Small intestine (tissue), 7 donors: ENCODE data around the gene ARHGDIA. TPM values are rescaled to one million over a fixed set of nuclear protein-coding genes. Genes with fewer than 3 reads are reported as not detected.

Source experiments
- DNase-seq, 2 donors: peaks; one replicate each; pipeline versions ENCODE4 v3.0.0 to v3.0.0-alpha.2; 2013
- FAIRE-seq: peaks from 2 replicates; lab custom pipeline; 2012; peaks lifted over from hg19 to GRCh38; lab: Jason Lieb, UNC
- H3K27ac ChIP-seq, 3 donors: one replicate each; pipeline ENCODE4 v1.5.1; 2013; ENCODE audit warnings: low read length in 2 of 3, mild to moderate bottlenecking in 2 of 3, control low read depth in 1 of 3, inconsistent platforms in 1 of 3, low read depth in 1 of 3, moderate library complexity in 1 of 3
- H3K27me3 ChIP-seq, 3 donors: one replicate each; pipeline ENCODE4 v1.6.1; 2013; ENCODE audit warnings: low read length in 3 of 3, inconsistent platforms in 1 of 3; ENCODE audit not compliant: control insufficient read depth in 3 of 3, insufficient read depth in 3 of 3
- H3K36me3 ChIP-seq, 3 donors: one replicate each; pipeline ENCODE4 v1.6.1; 2013; ENCODE audit warnings: low read length in 3 of 3, inconsistent platforms in 1 of 3, low read depth in 1 of 3, mild to moderate bottlenecking in 1 of 3, moderate library complexity in 1 of 3; ENCODE audit not compliant: control insufficient read depth in 3 of 3, insufficient read depth in 2 of 3
- H3K4me1 ChIP-seq, 3 donors: one replicate each; pipeline ENCODE4 v1.6.1; 2013; ENCODE audit warnings: low read length in 2 of 3, inconsistent platforms in 1 of 3, low read depth in 1 of 3, mild to moderate bottlenecking in 1 of 3, moderate library complexity in 1 of 3; ENCODE audit not compliant: control insufficient read depth in 3 of 3, insufficient read depth in 2 of 3
- H3K4me3 ChIP-seq, 3 donors: one replicate each; pipeline ENCODE4 v1.5.1; 2013; ENCODE audit warnings: low read length in 3 of 3, control low read depth in 1 of 3, inconsistent platforms in 1 of 3, low read depth in 1 of 3, mild to moderate bottlenecking in 1 of 3, moderate library complexity in 1 of 3
- H3K9me3 ChIP-seq, 2 donors: one replicate each; pipeline ENCODE4 v1.6.1; 2013; ENCODE audit warnings: low read depth in 1 of 2, low read length in 1 of 2; ENCODE audit not compliant: control insufficient read depth in 2 of 2, insufficient read depth in 1 of 2
- WGBS, 3 donors: extraction: QIAGEN DNeasy Blood & Tissue Kit; methylation state at CpG; one replicate each; pipeline ENCODE4 v1.1.7; 2013; 5-methylcytosine and 5-hydroxymethylcytosine counted together
- polyA plus RNA-seq, 4 donors: library from polyadenylated mRNA; stranded (reverse) in 3 of 4; unstranded in 1 of 4; fragments of 200-250 nt in 3 of 4; fragments of 120-200 nt in 1 of 4; gene quantifications; one replicate each; pipeline versions ENCODE4 v1.2.1 to v1.2.3, GENCODE V29; 2013
- donor health status: healthy with polysubstance abuse.
- donor health status: control.
- donor health status: control.
- donor health status: Bipolar disorder and iron deficiency.
- donor health status: healthy.

Gene ARHGDIA
- polyA plus RNA-seq, 4 donors, result 190 to 411 (median 341) TPM

DNA sequence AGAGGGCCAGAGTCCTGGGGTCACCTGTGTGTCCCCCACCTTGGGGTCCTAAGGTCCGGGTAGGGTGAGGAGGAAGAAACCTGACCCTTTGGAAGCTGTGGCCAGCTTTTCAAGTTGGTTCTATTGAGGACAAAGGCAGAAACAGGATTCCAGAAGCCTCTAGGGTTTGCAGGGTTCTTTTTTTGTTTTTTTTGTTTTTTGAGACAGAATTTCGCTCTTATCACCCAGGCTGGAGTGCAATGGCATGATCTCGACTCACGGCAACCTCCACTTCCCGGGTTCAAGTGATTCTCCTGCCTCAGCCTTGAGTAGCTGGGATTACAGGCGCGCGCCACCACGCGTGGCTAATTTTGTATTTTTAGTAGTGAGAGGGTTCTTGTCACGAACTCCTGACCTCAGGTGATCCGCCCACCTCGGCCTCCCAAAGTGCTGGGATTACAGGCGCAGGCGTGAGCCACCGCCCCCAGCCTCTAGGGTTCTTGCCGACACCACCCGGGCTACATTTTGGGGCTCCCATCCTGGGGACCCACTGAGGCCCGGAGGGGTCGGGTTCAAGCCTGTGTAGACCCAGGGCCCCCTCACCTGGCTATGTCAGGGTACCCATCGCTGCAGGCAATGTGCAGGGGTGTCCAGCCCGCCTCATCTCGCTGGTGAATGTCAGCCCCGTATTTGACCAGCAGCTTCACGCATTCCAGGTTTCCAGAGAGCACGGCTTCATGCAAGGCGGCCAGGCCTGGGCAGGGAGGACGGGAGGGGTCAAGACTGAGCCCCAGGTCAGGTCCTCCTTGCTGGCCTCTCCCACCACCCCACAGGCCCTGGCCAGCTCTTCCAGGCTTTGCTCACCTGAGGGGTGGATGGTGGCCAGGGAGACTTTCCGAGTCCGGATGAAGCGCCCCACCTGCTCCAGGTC, 37.0 kb downstream of the ARHGDIA start:
- WGBS, 3 donors, result 76 to 84% (median 83%) methylated on average over 29 to 31 of the region's 31 CpGs
- no peak for FAIRE-seq

DNA sequence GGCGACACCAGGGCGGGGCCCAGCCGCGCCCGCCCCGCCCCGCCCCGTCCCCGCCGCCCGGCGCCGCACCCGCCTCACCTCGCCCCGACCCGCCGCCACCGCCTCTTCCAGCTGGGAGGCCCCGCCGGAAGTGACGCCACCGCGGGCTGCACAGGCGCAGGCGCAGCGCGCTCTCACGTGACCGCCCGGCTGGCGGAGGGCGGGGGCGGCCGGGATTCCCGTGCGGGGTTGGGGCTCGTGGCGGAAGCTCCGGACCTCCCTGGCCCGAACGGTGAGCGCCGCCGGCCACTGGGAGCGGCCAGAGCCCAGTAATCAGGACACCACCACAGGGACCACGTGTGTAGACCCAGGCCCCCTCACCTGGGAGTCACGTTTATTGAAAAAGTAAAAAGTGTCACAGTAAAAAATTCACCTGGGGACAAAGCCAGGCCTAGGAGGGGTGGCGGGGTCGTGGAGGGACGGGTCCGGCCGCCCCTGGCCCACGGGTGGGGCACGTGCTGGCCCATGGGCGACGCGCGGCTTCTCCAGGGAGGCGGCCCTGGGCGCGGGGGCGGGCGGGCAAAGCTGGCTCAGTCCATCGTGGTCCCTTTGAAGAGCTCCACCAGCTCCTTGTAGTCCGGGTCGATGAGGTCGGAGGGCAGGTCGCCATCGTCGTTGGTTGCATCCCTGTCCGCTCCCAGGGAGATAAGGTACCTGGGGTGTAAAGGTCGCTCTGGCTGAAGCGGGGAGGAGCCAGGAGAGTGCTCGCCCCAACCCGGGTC, 37.8 kb downstream of the ARHGDIA start, which contains the start of gene MCRIP1:
TSS of gene MCRIP1 (minus strand) at position 132 of the 761 bp plus-strand sequence. CDS start 8,785 bp downstream, outside the sequence.
- Histone ChIP-seq H3K27me3 (no peaks in the 10 kb centered on the region), H3K27ac (peak within 1 kb of the TSS; percentile 98 to 99 (median 98)), H3K4me3 (peak within 1 kb of the TSS; percentile 61 to 91 (median 67)), H3K9me3 (no peaks in the 10 kb centered on the region), H3K36me3 (peaks cover 0 to 16% (median 0%) of the 10 kb centered on the region in 3 donors), H3K4me1 (peaks cover 0 to 19% (median 4%) of the 10 kb centered on the region in 3 donors)
- WGBS, 3 donors, result 1% methylated on average over 37 to 76 of the region's 76 CpGs
- FAIRE-seq (no peak), DNase-seq (peak; percentile 94 to 98)

More for the DNA sequence above, 37.0 kb downstream of the ARHGDIA start:
- Histone ChIP-seq H3K27me3 (no peaks in the 10 kb centered on the region), H3K4me3 (peak overlapping the region in 2 of 3 donors; percentile 61 to 91), H3K27ac (peak overlapping the region; percentile 98 to 99 (median 98)), H3K9me3 (no peaks in the 10 kb centered on the region), H3K4me1 (peaks cover 0 to 19% (median 4%) of the 10 kb centered on the region in 3 donors), H3K36me3 (peaks cover 0 to 13% (median 0%) of the 10 kb centered on the region in 3 donors)
- no peak for DNase-seq

- Histone ChIP-seq H3K36me3 (peaks cover 0 to 16% (median 0%) of the 10 kb centered on the region in 3 donors), H3K4me1 (peaks cover 0 to 22% (median 4%) of the 10 kb centered on the region in 3 donors), H3K27me3 (no peaks in the 10 kb centered on the region), H3K4me3 (peak overlapping the region; percentile 52 to 70 (median 61)), H3K27ac (peak overlapping the region; percentile 77 to 88 (median 87)), H3K9me3 (no peaks in the 10 kb centered on the region)
- WGBS, 3 donors, result 0% methylated on average over 37 to 65 of the region's 65 CpGs
- DNase-seq (no peak), FAIRE-seq (no peak)
Measured at GRCh38 chr17:81832608-81833159, 38.5 kb downstream of the ARHGDIA start.

GRCh38 chr17:81831957-81832607, 39.1 kb downstream of the ARHGDIA start:
- FAIRE-seq (no peak), DNase-seq (peak in 1 of 2 donors; percentile 49)
- Histone ChIP-seq H3K36me3 (peaks cover 0 to 16% (median 0%) of the 10 kb centered on the region in 3 donors), H3K4me3 (peak overlapping the region; percentile 52 to 70 (median 61)), H3K4me1 (peaks cover 0 to 22% (median 4%) of the 10 kb centered on the region in 3 donors), H3K9me3 (no peaks in the 10 kb centered on the region), H3K27ac (peak overlapping the region; percentile 77 to 88 (median 87)), H3K27me3 (no peaks in the 10 kb centered on the region)
- 29 to 32% (median 31%) methylated on average over 18 of the region's 18 CpGs for WGBS, 3 donors

GRCh38 chr17:81831563-81831956, 39.6 kb downstream of the ARHGDIA start:
- WGBS, 3 donors, result 83 to 84% (median 83%) methylated on average over 7 of the region's 7 CpGs
- FAIRE-seq, result no peak
- peaks cover 0 to 22% (median 4%) of the 10 kb centered on the region in 3 donors for H3K4me1 ChIP-seq
- no peaks in the 10 kb centered on the region for H3K27me3 ChIP-seq
- H3K4me3 ChIP-seq, result no peak overlapping the region
- H3K36me3 ChIP-seq, result peaks cover 0 to 16% (median 0%) of the 10 kb centered on the region in 3 donors
- H3K9me3 ChIP-seq, result no peaks in the 10 kb centered on the region
- H3K27ac ChIP-seq, result peak overlapping the region in 1 of 3 donors; percentile 88
- no peak for DNase-seq

DNA sequence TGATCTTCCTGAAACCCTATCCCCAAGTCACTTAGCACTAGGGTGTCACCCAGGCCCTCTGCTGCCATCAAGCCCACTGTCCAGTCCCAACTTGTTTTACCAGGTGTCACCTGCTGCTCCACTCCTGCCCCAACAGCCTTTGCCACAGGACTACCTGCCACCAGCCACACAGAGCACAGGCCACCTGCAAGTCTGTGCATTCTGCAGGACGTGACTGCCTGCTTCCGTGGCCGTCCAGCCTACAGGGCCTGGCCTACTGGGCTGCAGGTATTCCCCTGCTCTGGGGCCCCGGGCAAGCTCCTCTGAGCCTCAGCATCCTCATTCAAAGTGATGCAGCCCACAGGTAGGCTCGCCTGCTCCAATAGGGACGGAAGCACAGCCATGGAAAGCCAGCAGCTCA, 41.3 kb downstream of the ARHGDIA start:
- peaks cover 0 to 26% (median 4%) of the 10 kb centered on the region in 3 donors for H3K4me1 ChIP-seq
- FAIRE-seq (no peak), DNase-seq (no peak)
- no peak overlapping the region for H3K4me3 ChIP-seq
- 88 to 94% (median 92%) methylated on average over 6 of the region's 6 CpGs for WGBS, 3 donors
- H3K9me3 ChIP-seq, result no peaks in the 10 kb centered on the region
- no peaks in the 10 kb centered on the region for H3K27me3 ChIP-seq
- peaks cover 0 to 27% (median 0%) of the 10 kb centered on the region in 3 donors for H3K36me3 ChIP-seq
- H3K27ac ChIP-seq, result no peak overlapping the region

- Histone ChIP-seq H3K27me3 (no peaks in the 10 kb centered on the region), H3K36me3 (peaks cover 0 to 34% (median 3%) of the 10 kb centered on the region in 3 donors), H3K27ac (no peak overlapping the region), H3K9me3 (no peaks in the 10 kb centered on the region), H3K4me3 (no peak overlapping the region), H3K4me1 (peaks cover 0 to 22% (median 4%) of the 10 kb centered on the region in 3 donors)
- 82 to 88% (median 83%) methylated on average over 7 of the region's 7 CpGs for WGBS, 3 donors
- no peak for DNase-seq
- FAIRE-seq, result no peak
Measured at GRCh38 chr17:81828656-81829055, 42.5 kb downstream of the ARHGDIA start.
